HG03432 (cell line): ENCODE data around the gene C15orf61.

Source experiments
- ATAC-seq: cut with Tn5 transposase; IDR thresholded peaks from one replicate; pipeline ENCODE4 v1.9.1; 2021; ENCODE audit warnings: mild to moderate bottlenecking, moderate library complexity; ENCODE audit not compliant: unreplicated experiment

C15orf61 gene

DNA sequence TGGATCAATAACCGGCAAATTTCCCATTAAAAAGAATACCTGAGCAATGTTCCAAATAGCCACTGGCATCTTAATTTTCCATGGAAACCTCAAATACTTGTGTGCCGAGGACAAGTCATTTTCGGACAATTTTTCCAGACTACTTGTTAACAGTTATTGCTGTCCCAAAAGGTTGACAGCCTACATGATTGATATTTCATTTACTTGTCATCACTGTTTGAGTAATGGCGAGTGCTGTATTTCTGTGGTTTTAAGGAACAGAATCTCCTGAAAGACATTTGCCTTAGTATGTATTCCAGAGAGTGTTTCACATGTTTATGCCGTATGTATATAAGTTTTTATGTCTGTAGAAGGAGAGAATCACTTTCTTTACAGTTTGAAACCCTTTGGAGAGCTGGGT is 58.2 kb downstream of the C15orf61 start:
- no peak for ATAC-seq
